Skin of body (tissue), 2 donors: Measurements from ENCODE around the gene LCE2B. TPM values are rescaled to one million over a fixed set of nuclear protein-coding genes. Genes with fewer than 3 reads are reported as not detected.

Experiments
- DNase-seq: peaks from one replicate; lab custom pipeline; 2025; lab: John Stamatoyannopoulos, UW
- total RNA-seq: library from RNA; depleted of rRNA; stranded (reverse); fragments of >200 nt; gene quantifications from one replicate; pipeline ENCODE4 v1.2.3, GENCODE V29; 2014

LCE2B gene
- total RNA-seq, 1 donor from 2014 or later: 5.9 TPM

DNA sequence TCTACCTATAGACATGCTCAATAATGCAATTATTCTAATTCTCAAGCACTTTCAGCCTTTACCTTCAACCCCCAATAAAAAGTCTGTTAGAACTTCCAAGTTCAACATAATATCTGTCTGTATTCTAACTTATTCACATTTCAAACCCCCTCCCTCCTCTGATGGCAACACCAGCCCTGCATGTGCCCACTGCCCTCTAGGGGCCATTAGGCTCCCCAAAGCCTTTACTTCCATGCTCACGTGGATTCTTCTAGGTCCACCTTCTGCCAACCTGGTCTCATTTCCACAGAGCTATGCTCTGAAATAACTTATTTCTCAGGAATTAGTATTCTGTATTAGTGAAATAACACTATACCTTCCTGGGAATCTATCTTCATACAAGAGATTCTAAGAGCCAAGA is 49.7 kb downstream of the LCE2B start:
- no peak for DNase-seq

Other genes starting within 250 kb of the LCE2B start
- gene LCE5A, start 175.3 kb upstream of the LCE2B start, total RNA-seq: not detected
- gene CRCT1, start 171.6 kb upstream of the LCE2B start, total RNA-seq: 5.0 TPM
- gene LCE3E, start 119.3 kb upstream of the LCE2B start, total RNA-seq: 1.3 TPM
- 1.9 TPM for gene LCE3D, start 105.6 kb upstream of the LCE2B start, total RNA-seq
- not detected for gene LCE3C, start 85.9 kb upstream of the LCE2B start, total RNA-seq
- gene LCE3B, start 72.3 kb upstream of the LCE2B start, total RNA-seq: not detected
- gene LCE3A, start 63.0 kb upstream of the LCE2B start, total RNA-seq: not detected
- 0.49 TPM for gene LCE2D, start 22.7 kb upstream of the LCE2B start, total RNA-seq
- gene LCE2C, start 10.8 kb upstream of the LCE2B start, total RNA-seq: 3.4 TPM
- 1.2 TPM for gene LCE2A, start 12.2 kb downstream of the LCE2B start, total RNA-seq
- gene LCE4A, start 22.0 kb downstream of the LCE2B start, total RNA-seq: not detected
- 0.89 TPM for gene KPRP, start 71.9 kb downstream of the LCE2B start, total RNA-seq
- not detected for gene LCE1F, start 89.0 kb downstream of the LCE2B start, total RNA-seq
- 0.59 TPM for gene LCE1E, start 100.1 kb downstream of the LCE2B start, total RNA-seq
- gene LCE1D, start 110.6 kb downstream of the LCE2B start, total RNA-seq: 1.4 TPM
- gene LCE1C, start 120.5 kb downstream of the LCE2B start, total RNA-seq: 9.3 TPM
- gene LCE1B, start 125.8 kb downstream of the LCE2B start, total RNA-seq: 1.9 TPM
- gene LCE1A, start 141.3 kb downstream of the LCE2B start, total RNA-seq: 1.7 TPM
- gene LCE6A, start 156.7 kb downstream of the LCE2B start, total RNA-seq: 4.4 TPM
- gene LCE7A, start 173.9 kb downstream of the LCE2B start, total RNA-seq: not detected
- not detected for gene SMCP, start 192.2 kb downstream of the LCE2B start, total RNA-seq
- gene IVL, start 222.4 kb downstream of the LCE2B start, total RNA-seq: 71.5 TPM